ENCODE measurements around the gene BCAN. TPM values are rescaled to one million over a fixed set of nuclear protein-coding genes. Genes with fewer than 3 reads are reported as not detected.

Gene BCAN
- total RNA-seq, 1 experiment from 2014 or later = not detected

DNA sequence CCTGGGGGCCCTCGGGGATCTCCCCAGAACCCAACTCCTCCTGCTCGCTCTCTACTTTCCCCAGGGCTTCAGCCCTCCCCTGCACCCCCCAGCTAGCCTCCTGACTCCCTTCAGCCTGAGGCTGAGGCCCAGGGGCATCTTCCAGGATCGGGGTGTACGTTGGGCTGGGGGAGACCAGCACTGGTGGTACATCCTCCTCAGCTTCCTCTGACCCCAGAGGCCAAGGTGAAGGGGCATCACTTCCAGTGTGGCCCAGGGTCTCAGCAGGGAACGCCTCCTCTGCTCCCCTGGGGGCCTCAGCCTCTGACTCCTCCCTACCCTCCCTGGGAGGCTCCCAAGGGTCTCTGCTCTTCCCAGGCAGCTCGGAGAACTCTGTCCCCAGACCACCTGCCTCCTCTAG lies 28.4 kb downstream of the BCAN start:
- Histone ChIP-seq H3K36me3 (ENCODE audit: low read depth) (no peaks in the 10 kb centered on the region), H3K79me2 (ENCODE audit: low read depth) (no peaks in the 10 kb centered on the region), H3K4me3 (no peak overlapping the region), H4K20me1 (ENCODE audit: insufficient read depth) (no peaks in the 10 kb centered on the region), H3F3A (ENCODE audit: insufficient read depth, low read depth) (peaks cover 4% of the 10 kb centered on the region; the same call in 1 of the 2 replicates), H3K27ac (no peak overlapping the region), H3K4me2 (no peak overlapping the region), H3K27me3 (ENCODE audit: insufficient read depth, low read depth) (peaks cover 28% of the 10 kb centered on the region; the same call in 1 of the 2 replicates), H3K9me3 (ENCODE audit: insufficient read depth, low read depth) (no peaks in the 10 kb centered on the region), H3K4me1 (replicated peaks; ENCODE audit: insufficient read depth) (0 out of 2 replicates have a peak, but pooled peaks cover 6% of the 10 kb centered on the region), H3K9me2 (ENCODE audit: insufficient read depth) (no peaks in the 10 kb centered on the region), H2AFZ (no peak overlapping the region)
- intact Hi-C loops (cut with micrococcal nuclease; ENCODE audit: unreplicated experiment) = no loop called here
- no TSS peak for BruUV-seq (replicated peaks)
- CTCF ChIA-PET = no interaction called here
- no peak for TF ChIP-seq EZH2 (IDR thresholded peaks at IDR 0.05; ENCODE audit: low read depth)
- TF ChIP-seq, protein P1, sequence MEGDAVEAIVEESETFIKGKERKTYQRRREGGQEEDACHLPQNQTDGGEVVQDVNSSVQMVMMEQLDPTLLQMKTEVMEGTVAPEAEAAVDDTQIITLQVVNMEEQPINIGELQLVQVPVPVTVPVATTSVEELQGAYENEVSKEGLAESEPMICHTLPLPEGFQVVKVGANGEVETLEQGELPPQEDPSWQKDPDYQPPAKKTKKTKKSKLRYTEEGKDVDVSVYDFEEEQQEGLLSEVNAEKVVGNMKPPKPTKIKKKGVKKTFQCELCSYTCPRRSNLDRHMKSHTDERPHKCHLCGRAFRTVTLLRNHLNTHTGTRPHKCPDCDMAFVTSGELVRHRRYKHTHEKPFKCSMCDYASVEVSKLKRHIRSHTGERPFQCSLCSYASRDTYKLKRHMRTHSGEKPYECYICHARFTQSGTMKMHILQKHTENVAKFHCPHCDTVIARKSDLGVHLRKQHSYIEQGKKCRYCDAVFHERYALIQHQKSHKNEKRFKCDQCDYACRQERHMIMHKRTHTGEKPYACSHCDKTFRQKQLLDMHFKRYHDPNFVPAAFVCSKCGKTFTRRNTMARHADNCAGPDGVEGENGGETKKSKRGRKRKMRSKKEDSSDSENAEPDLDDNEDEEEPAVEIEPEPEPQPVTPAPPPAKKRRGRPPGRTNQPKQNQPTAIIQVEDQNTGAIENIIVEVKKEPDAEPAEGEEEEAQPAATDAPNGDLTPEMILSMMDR (conservative IDR thresholded peaks at IDR 0.05) = no peak
- no peak for DNase-seq
- POLR2A ChIA-PET (ENCODE audit: unreplicated experiment) = interaction anchor here (0.6 kb wide), 1 partner anchor 9 kb away, joined by 7 read pairs; no protein-coding TSS in a partner anchor

DNA sequence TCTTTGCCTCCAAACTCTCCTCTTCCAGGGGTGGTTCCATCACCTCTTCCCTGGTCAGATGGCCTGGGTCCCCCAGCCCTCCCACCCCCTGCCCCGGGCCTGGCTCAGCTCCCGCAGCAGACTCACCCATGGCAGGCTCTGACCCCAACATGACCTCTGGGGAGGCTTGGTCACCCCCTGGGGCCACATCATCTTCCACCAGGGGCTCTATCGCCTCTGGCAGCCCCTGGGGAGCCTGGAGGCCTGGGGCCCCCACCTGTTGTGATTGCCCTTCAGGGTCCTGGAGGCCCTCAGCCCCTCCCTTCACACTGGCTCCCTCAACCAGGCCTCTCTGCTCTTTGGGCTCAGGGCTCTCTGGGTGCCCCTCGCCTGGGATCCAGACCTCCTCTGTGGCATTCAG lies 28.9 kb downstream of the BCAN start:
- no TSS peak for BruUV-seq (replicated peaks)
- CTCF ChIA-PET = no interaction called here

GRCh38 chr1:156671804-156672203 lies 29.9 kb downstream of the BCAN start:
- Histone ChIP-seq H3K4me3 (no peak overlapping the region), H3F3A (ENCODE audit: insufficient read depth, low read depth) (peaks cover 2% of the 10 kb centered on the region; the same call in 1 of the 2 replicates), H3K27me3 (ENCODE audit: insufficient read depth, low read depth) (peaks cover 28% of the 10 kb centered on the region; the same call in 1 of the 2 replicates), H3K9me3 (ENCODE audit: insufficient read depth, low read depth) (no peaks in the 10 kb centered on the region), H3K9me2 (ENCODE audit: insufficient read depth) (no peaks in the 10 kb centered on the region), H3K4me2 (no peak overlapping the region), H4K20me1 (ENCODE audit: insufficient read depth) (no peaks in the 10 kb centered on the region), H3K79me2 (ENCODE audit: low read depth) (no peaks in the 10 kb centered on the region), H3K36me3 (ENCODE audit: low read depth) (no peaks in the 10 kb centered on the region), H3K27ac (no peak overlapping the region), H3K4me1 (replicated peaks; ENCODE audit: insufficient read depth) (no peaks in the 10 kb centered on the region), H2AFZ (no peak overlapping the region)
- intact Hi-C loops (cut with micrococcal nuclease; ENCODE audit: unreplicated experiment) = no loop called here
- no peak for DNase-seq
- POLR2A ChIA-PET (ENCODE audit: unreplicated experiment) = no interaction called here
- TF ChIP-seq, protein P1 (conservative IDR thresholded peaks at IDR 0.05) = no peak
- TF ChIP-seq EZH2 (IDR thresholded peaks at IDR 0.05; ENCODE audit: low read depth) = no peak
- CTCF ChIA-PET = no interaction called here
- no TSS peak for BruUV-seq (replicated peaks)

More for the DNA sequence above, 28.9 kb downstream of the BCAN start:
- TF ChIP-seq, protein P1 (conservative IDR thresholded peaks at IDR 0.05) = no peak
- no peak for TF ChIP-seq EZH2 (IDR thresholded peaks at IDR 0.05; ENCODE audit: low read depth)
- H3K27ac ChIP-seq = no peak overlapping the region
- intact Hi-C loops (cut with micrococcal nuclease; ENCODE audit: unreplicated experiment) = no loop called here
- POLR2A ChIA-PET (ENCODE audit: unreplicated experiment) = no interaction called here
- DNase-seq = no peak
- H3K27me3 ChIP-seq (ENCODE audit: insufficient read depth, low read depth) = peaks cover 28% of the 10 kb centered on the region; the same call in 1 of the 2 replicates
- H3K9me2 ChIP-seq (ENCODE audit: insufficient read depth) = no peaks in the 10 kb centered on the region
- H3K4me2 ChIP-seq = no peak overlapping the region
- H3K4me1 ChIP-seq (replicated peaks; ENCODE audit: insufficient read depth) = 0 out of 2 replicates have a peak, but pooled peaks cover 6% of the 10 kb centered on the region
- H3K4me3 ChIP-seq = no peak overlapping the region
- H2AFZ ChIP-seq = no peak overlapping the region
- no peaks in the 10 kb centered on the region for H4K20me1 ChIP-seq (ENCODE audit: insufficient read depth)
- H3K79me2 ChIP-seq (ENCODE audit: low read depth) = no peaks in the 10 kb centered on the region
- H3K9me3 ChIP-seq (ENCODE audit: insufficient read depth, low read depth) = no peaks in the 10 kb centered on the region
- no peaks in the 10 kb centered on the region for H3K36me3 ChIP-seq (ENCODE audit: low read depth)
- peaks cover 4% of the 10 kb centered on the region; the same call in 1 of the 2 replicates for H3F3A ChIP-seq (ENCODE audit: insufficient read depth, low read depth)
